Suprapubic skin (tissue), 4 donors: ENCODE results near the gene REV3L. TPM values are rescaled to one million over a fixed set of nuclear protein-coding genes. Genes with fewer than 3 reads are reported as not detected.

Source experiments
- DNase-seq, 2 donors: peaks; one replicate each; pipeline ENCODE4 v3.0.0-alpha.2; 2019; ENCODE audit warnings: low spot score in 2 of 2
- H3K27ac ChIP-seq: fragments of 200-600 bp; sonication (generic); one replicate; pipeline ENCODE4 v1.5.1; 2019
- H3K27me3 ChIP-seq: fragments of 200-600 bp; sonication (generic); one replicate; pipeline ENCODE4 v1.5.1; 2019
- H3K36me3 ChIP-seq: fragments of 200-600 bp; sonication (generic); one replicate; pipeline ENCODE4 v1.5.1; 2019
- H3K4me1 ChIP-seq: fragments of 200-600 bp; sonication (generic); one replicate; pipeline ENCODE4 v1.5.1; 2019
- H3K4me3 ChIP-seq: fragments of 200-600 bp; sonication (generic); one replicate; pipeline ENCODE4 v1.5.1; 2019; ENCODE audit warnings: mild to moderate bottlenecking
- H3K9me3 ChIP-seq: fragments of 200-600 bp; sonication (generic); one replicate; pipeline ENCODE4 v1.5.1; 2019
- CTCF ChIP-seq, 2 donors: fragments of 200-600 bp in 1 of 2; fragments of 450-650 bp in 1 of 2; sonication (generic) in 1 of 2; IDR thresholded peaks; one replicate each; pipeline ENCODE4 v1.5.1; 2016 to 2019; ENCODE audit warnings: antibody characterized with exemption in 2 of 2, mild to moderate bottlenecking in 1 of 2, moderate library complexity in 1 of 2
- EP300 ChIP-seq: sonication (generic); formaldehyde crosslinking; IDR thresholded peaks from one replicate; pipeline ENCODE4 v1.6.1; 2017; ENCODE audit warnings: antibody characterized with exemption
- POLR2A ChIP-seq, 2 donors: fragments of 450-650 bp; IDR thresholded peaks; one replicate each; pipeline ENCODE4 v1.6.1; 2017; ENCODE audit warnings: antibody characterized with exemption in 2 of 2, mild to moderate bottlenecking in 2 of 2, moderate library complexity in 2 of 2
- POLR2AphosphoS5 ChIP-seq, 3 donors: sonication (generic); formaldehyde crosslinking; IDR thresholded peaks; one replicate each; pipeline ENCODE4 v1.6.1; 2017; ENCODE audit warnings: antibody characterized with exemption in 3 of 3
- WGBS: methylation state at CpG from one replicate; pipeline ENCODE4 v1.1.5; 2018; 5-methylcytosine and 5-hydroxymethylcytosine counted together
- total RNA-seq, 4 donors: library from RNA; depleted of rRNA; stranded (reverse); fragments of >200 nt; gene quantifications; one replicate each; pipeline ENCODE4 v1.1.0, GENCODE V29; 2016

The REV3L gene
- total RNA-seq, 4 donors from 2014 or later, result 15.7 to 47.5 (median 21.5) TPM

- H3K27me3 ChIP-seq, result no peaks in the 10 kb centered on the region
- peaks cover 4% of the 10 kb centered on the region for H3K4me1 ChIP-seq
- H3K4me3 ChIP-seq, result no peak overlapping the region
- no peak for DNase-seq
- no peak for TF ChIP-seq EP300
- no peak for TF ChIP-seq POLR2A (IDR thresholded peaks at IDR 0.05)
- no peak for TF ChIP-seq POLR2AphosphoS5 (IDR thresholded peaks at IDR 0.05)
- TF ChIP-seq CTCF (IDR thresholded peaks at IDR 0.05), result no peak
- H3K27ac ChIP-seq, result no peak overlapping the region
- H3K9me3 ChIP-seq, result no peaks in the 10 kb centered on the region
- no peaks in the 10 kb centered on the region for H3K36me3 ChIP-seq
Measured at GRCh38 chr6:111527367-111527766, 44.3 kb upstream of the REV3L start.

- Histone ChIP-seq H3K27me3 (no peaks in the 10 kb centered on the region), H3K4me3 (no peak overlapping the region), H3K27ac (no peak overlapping the region), H3K4me1 (peaks cover 4% of the 10 kb centered on the region), H3K9me3 (no peaks in the 10 kb centered on the region), H3K36me3 (no peaks in the 10 kb centered on the region)
- no peak for DNase-seq
- TF ChIP-seq POLR2AphosphoS5 (IDR thresholded peaks at IDR 0.05) (no peak), EP300 (no peak), CTCF (IDR thresholded peaks at IDR 0.05) (no peak), POLR2A (IDR thresholded peaks at IDR 0.05) (no peak)
Measured at GRCh38 chr6:111524735-111525134, 41.7 kb upstream of the REV3L start.

- DNase-seq, result no peak
- 80% methylated on average over 4 of the region's 4 CpGs for WGBS
- no peak overlapping the region for H3K4me3 ChIP-seq
- H3K27me3 ChIP-seq, result no peaks in the 10 kb centered on the region
- H3K9me3 ChIP-seq, result no peaks in the 10 kb centered on the region
- H3K27ac ChIP-seq, result no peak overlapping the region
- no peak for TF ChIP-seq CTCF (IDR thresholded peaks at IDR 0.05)
- TF ChIP-seq POLR2AphosphoS5 (IDR thresholded peaks at IDR 0.05), result no peak
- no peak for TF ChIP-seq POLR2A (IDR thresholded peaks at IDR 0.05)
- no peak for TF ChIP-seq EP300
- H3K4me1 ChIP-seq, result peaks cover 4% of the 10 kb centered on the region
- no peaks in the 10 kb centered on the region for H3K36me3 ChIP-seq
Measured at GRCh38 chr6:111524252-111524651, 41.2 kb upstream of the REV3L start.

GRCh38 chr6:111523484-111524167 lies 40.6 kb upstream of the REV3L start:
- WGBS, result 62% methylated on average over 2 of the region's 2 CpGs

More at GRCh38 chr6:111523484-111524167, 40.6 kb upstream of the REV3L start:
- DNase-seq, result no peak
- peaks cover 4% of the 10 kb centered on the region for H3K4me1 ChIP-seq
- H3K4me3 ChIP-seq, result no peak overlapping the region
- H3K36me3 ChIP-seq, result no peaks in the 10 kb centered on the region
- H3K9me3 ChIP-seq, result no peaks in the 10 kb centered on the region
- TF ChIP-seq EP300 (no peak), POLR2A (IDR thresholded peaks at IDR 0.05) (no peak), POLR2AphosphoS5 (IDR thresholded peaks at IDR 0.05) (no peak), CTCF (IDR thresholded peaks at IDR 0.05) (no peak)
- no peak overlapping the region for H3K27ac ChIP-seq
- H3K27me3 ChIP-seq, result no peaks in the 10 kb centered on the region
